IMR-90 (cell line): ENCODE data around the gene SMYD4. TPM values are rescaled to one million over a fixed set of nuclear protein-coding genes. Genes with fewer than 3 reads are reported as not detected.
A peak's percentile ranks its signal among the peaks of the same experiment; 100 is the strongest.

Experiments
- ATAC-seq: fragments of 200-7000 bp; cut with Tn5 transposase; 2 replicates; pipeline ENCODE4 v1.9.1; 2020; ENCODE audit warnings: low read depth, mild to moderate bottlenecking, moderate library complexity
- BruUV-seq: library from RNA; stranded (reverse); fragments of 400-500 nt; replicated peaks from 2 replicates; lab custom pipeline; 2021; lab: Mats Ljungman, UMichigan
- CTCF ChIA-PET: fragments of 300-600 bp; formaldehyde crosslinking; extraction: SDS; loops from one replicate; lab custom pipeline; 2021; ENCODE audit warnings: antibody characterized with exemption; lab: Yijun Ruan, JAX
- POLR2A ChIA-PET: fragments of 300-600 bp; sonication (Branson Sonifier 250); formaldehyde crosslinking; loops from one replicate; lab custom pipeline; 2022; ENCODE audit warnings: antibody characterized with exemption; ENCODE audit not compliant: unreplicated experiment; lab: Charles Lee
- DNase-seq: peaks from one replicate; pipeline ENCODE4 v3.0.0; 2013
- H2AFZ ChIP-seq: replicated peaks from 2 replicates; pipeline ENCODE3; 2013; ENCODE audit warnings: low read length, mild to moderate bottlenecking; ENCODE audit not compliant: poor library complexity
- H2AK5ac ChIP-seq: 2 replicates; pipeline ENCODE4 v1.6.1; 2013; ENCODE audit warnings: low read depth, low read length, inconsistent platforms
- H2AK9ac ChIP-seq: replicated peaks from 2 replicates; pipeline ENCODE3; 2013; ENCODE audit warnings: mild to moderate bottlenecking, low read depth, low read length, moderate library complexity; ENCODE audit not compliant: poor library complexity
- H2BK120ac ChIP-seq: 2 replicates; pipeline ENCODE4 v1.6.1; 2013; ENCODE audit warnings: low read depth, low read length, inconsistent platforms
- H2BK15ac ChIP-seq: 3 replicates; pipeline ENCODE4 v1.6.1; 2013; ENCODE audit warnings: low read depth, low read length, inconsistent platforms
- H2BK20ac ChIP-seq: 2 replicates; pipeline ENCODE4 v1.6.1; 2013; ENCODE audit warnings: low read depth, mild to moderate bottlenecking, inconsistent platforms, low read length, moderate library complexity
- H2BK5ac ChIP-seq: 2 replicates; pipeline ENCODE4 v1.6.1; 2013; ENCODE audit warnings: mild to moderate bottlenecking, low read depth, low read length, inconsistent platforms; ENCODE audit not compliant: poor library complexity, severe bottlenecking
- H3K14ac ChIP-seq: replicated peaks from 2 replicates; pipeline ENCODE4 v1.6.1; 2013; ENCODE audit warnings: low read depth, low read length, inconsistent platforms
- H3K18ac ChIP-seq: 2 replicates; pipeline ENCODE4 v1.6.1; 2013; ENCODE audit warnings: low read depth, low read length, control low read depth
- H3K23ac ChIP-seq: 2 replicates; pipeline ENCODE4 v1.6.1; 2013; ENCODE audit warnings: low read depth, low read length, inconsistent platforms
- H3K27ac ChIP-seq: 2 replicates; pipeline ENCODE4 v1.5.1; 2013; ENCODE audit warnings: mild to moderate bottlenecking, control low read depth, low read length; ENCODE audit not compliant: insufficient read depth
- H3K27me3 ChIP-seq: 2 replicates; pipeline ENCODE4 v1.6.1; 2013; ENCODE audit warnings: low read length; ENCODE audit not compliant: control insufficient read depth, insufficient read depth
- H3K36me3 ChIP-seq: 2 replicates; pipeline ENCODE4 v1.6.1; 2013; ENCODE audit warnings: low read length, mixed read lengths; ENCODE audit not compliant: control insufficient read depth, insufficient read depth
- H3K4ac ChIP-seq: 2 replicates; pipeline ENCODE4 v1.6.1; 2013; ENCODE audit warnings: low read depth, low read length, inconsistent platforms
- H3K4me1 ChIP-seq: 2 replicates; pipeline ENCODE4 v1.6.1; 2013; ENCODE audit warnings: low read length, mixed read lengths; ENCODE audit not compliant: control insufficient read depth, insufficient read depth
- H3K4me2 ChIP-seq: 2 replicates; pipeline ENCODE4 v1.6.1; 2013; ENCODE audit warnings: low read depth, mild to moderate bottlenecking, control low read depth, low read length, moderate library complexity
- H3K4me3 ChIP-seq: 2 replicates; pipeline ENCODE4 v1.5.1; 2013; ENCODE audit warnings: low read depth, mild to moderate bottlenecking, control low read depth, low read length, moderate library complexity; ENCODE audit not compliant: insufficient read depth
- H3K56ac ChIP-seq: 2 replicates; pipeline ENCODE4 v1.6.1; 2013; ENCODE audit warnings: low read length, inconsistent platforms; ENCODE audit not compliant: insufficient read depth; ENCODE audit errors: extremely low read depth
- H3K79me1 ChIP-seq, 2 experiments: 2 replicates each; pipeline ENCODE4 v1.6.1; 2013; ENCODE audit warnings: low read length in 2 of 2, inconsistent platforms in 1 of 2, low read depth in 1 of 2
- H3K9ac ChIP-seq: 2 replicates; pipeline ENCODE4 v1.6.1; 2013; ENCODE audit warnings: low read depth, low read length, control low read depth
- H3K9me1 ChIP-seq: 2 replicates; pipeline ENCODE4 v1.6.1; 2013; ENCODE audit warnings: low read length, inconsistent platforms; ENCODE audit not compliant: insufficient read depth
- H3K9me3 ChIP-seq: 2 replicates; pipeline ENCODE4 v1.6.1; 2013; ENCODE audit warnings: low read length; ENCODE audit not compliant: control insufficient read depth, insufficient read depth
- H4K20me1 ChIP-seq: 2 replicates; pipeline ENCODE4 v1.6.1; 2013; ENCODE audit warnings: low read length, inconsistent platforms; ENCODE audit not compliant: insufficient read depth
- H4K5ac ChIP-seq: 2 replicates; pipeline ENCODE4 v1.6.1; 2013; ENCODE audit warnings: mild to moderate bottlenecking, low read depth, low read length, control low read depth
- H4K8ac ChIP-seq, 2 experiments: 2 replicates each; pipeline ENCODE4 v1.6.1; 2013; ENCODE audit warnings: low read depth in 2 of 2, low read length in 2 of 2, control low read depth in 1 of 2, inconsistent platforms in 1 of 2
- H4K91ac ChIP-seq: 2 replicates; pipeline ENCODE4 v1.6.1; 2013; ENCODE audit warnings: low read depth, low read length, inconsistent platforms; ENCODE audit not compliant: insufficient read depth
- BHLHE40 ChIP-seq: fragments of 150-350 bp; IDR thresholded peaks from 2 replicates; pipeline ENCODE4 v1.6.1; 2016; ENCODE audit warnings: mild to moderate bottlenecking, low read depth, low read length
- FOS ChIP-seq: fragments of 150-350 bp; IDR thresholded peaks from 2 replicates; pipeline ENCODE4 v1.6.1; 2016; ENCODE audit warnings: low read depth, low read length
- MAFK ChIP-seq: IDR thresholded peaks from 2 replicates; pipeline ENCODE4 v1.6.1; 2012; ENCODE audit warnings: low read depth, low read length, improper control_type of control experiment
- MAZ ChIP-seq: IDR thresholded peaks from 2 replicates; pipeline ENCODE4 v1.6.1; 2012; ENCODE audit warnings: low read depth, mild to moderate bottlenecking, low read length, improper control_type of control experiment, moderate library complexity, borderline replicate concordance
- MXI1 ChIP-seq: IDR thresholded peaks from 2 replicates; pipeline ENCODE4 v1.6.1; 2012; ENCODE audit warnings: low read depth, mild to moderate bottlenecking, low read length, moderate library complexity, borderline replicate concordance
- NFE2L2 ChIP-seq: fragments of 150-350 bp; IDR thresholded peaks from 2 replicates; pipeline ENCODE4 v1.6.1; 2016; ENCODE audit warnings: low read depth, mild to moderate bottlenecking, low read length
- POLR2A ChIP-seq: IDR thresholded peaks from 2 replicates; pipeline ENCODE4 v1.6.1; 2012; ENCODE audit warnings: mild to moderate bottlenecking, low read depth, low read length
- SMC3 ChIP-seq: fragments of 150-350 bp; IDR thresholded peaks from 2 replicates; pipeline ENCODE4 v1.6.1; 2016; ENCODE audit warnings: low read depth, mild to moderate bottlenecking, antibody characterized with exemption, low read length, moderate library complexity
- WGBS, 2 experiments: methylation state at CpG; one replicate each; pipeline versions ENCODE4 v1.1.5 to v1.1.7; 2013; ENCODE audit warnings: missing lambda C conversion rate in 2 of 2; ENCODE audit not compliant: insufficient read length in 1 of 2; ENCODE audit errors: extremely low coverage in 2 of 2; 5-methylcytosine and 5-hydroxymethylcytosine counted together
- dilution Hi-C: fragments of 300-500 bp; cut with HindIII; formaldehyde crosslinking; loops from one replicate; pipeline ENCODE4 v1.14.3; 2018; ENCODE audit warnings: low sequenced_read_pairs; ENCODE audit not compliant: unreplicated experiment
- in situ Hi-C: fragments of 300-500 bp; cut with MboI; formaldehyde crosslinking; loops from 3 replicates; pipeline ENCODE4 v1.14.3; 2019; ENCODE audit warnings: low sequenced_read_pairs, inconsistent platforms, mixed read lengths
- intact Hi-C: fragments of 100-400 bp; cut with micrococcal nuclease; formaldehyde crosslinking; loops from 2 replicates; pipeline ENCODE4 v1.10.0; 2022
- polyA plus RNA-seq, 3 experiments: library from polyadenylated mRNA; depleted of rRNA; stranded (reverse); fragments of >200 nt; gene quantifications; 2 replicates each; pipeline ENCODE4 v1.2.3, GENCODE V29; 2012; ENCODE audit warnings: low replicate concordance in 1 of 3
- total RNA-seq: library from RNA; depleted of rRNA; stranded (reverse); fragments of >200 nt; gene quantifications from 2 replicates; pipeline ENCODE4 v1.2.3, GENCODE V29; 2012
- TF ChIP-seq, protein P1 (sequence below): fragments of 150-350 bp; IDR thresholded peaks from 2 replicates; pipeline ENCODE4 v1.6.1; 2017; ENCODE audit warnings: mild to moderate bottlenecking, antibody characterized with exemption, low read length, low read depth

SMYD4 gene
- total and polyA plus RNA-seq, 2 of the 4 experiments (the other 2 are of a cell fraction) = 5.3 to 7.2 TPM

DNA sequence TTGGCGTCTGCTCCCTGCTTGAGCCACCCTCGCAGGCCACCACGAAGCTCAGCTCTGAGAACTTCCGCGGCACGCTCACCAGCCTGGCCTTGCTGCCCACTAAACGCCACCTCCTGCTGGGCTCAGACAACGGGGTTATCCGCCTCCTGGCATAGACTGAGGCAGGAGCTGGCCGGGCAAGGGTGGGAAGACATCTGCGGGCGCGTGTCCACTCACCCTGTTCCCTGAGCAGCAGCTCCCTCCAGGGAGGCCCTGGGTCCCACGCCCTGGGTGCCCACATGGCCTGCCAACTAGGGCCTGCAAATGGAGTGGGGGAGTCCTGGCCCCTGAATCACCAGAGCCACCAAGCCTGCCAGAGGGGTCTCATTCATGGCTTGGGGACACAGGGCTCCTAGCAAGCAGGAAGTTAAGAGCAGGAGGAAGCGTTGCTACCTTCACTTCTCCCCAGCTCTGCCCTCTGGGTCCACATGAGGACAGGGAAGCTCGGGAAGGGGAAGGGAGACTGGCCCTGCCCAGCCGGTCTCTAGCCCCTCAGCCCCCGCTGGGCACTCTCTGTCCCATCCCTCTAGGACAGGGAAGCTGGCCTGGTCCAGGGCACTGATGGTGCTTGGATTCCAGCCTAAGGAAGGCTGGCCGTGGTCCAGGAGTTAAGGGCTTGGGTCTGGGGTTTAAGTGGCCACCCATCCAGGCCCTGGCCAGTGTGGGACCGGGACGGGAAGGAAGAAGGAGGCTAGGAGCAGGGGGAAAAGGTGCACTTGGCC lies 92.0 kb downstream of the SMYD4 start:
- intact Hi-C loops = no loop called here
- POLR2A ChIA-PET = no interaction called here
- in situ Hi-C loops = no loop called here

More for the DNA sequence above, 92.0 kb downstream of the SMYD4 start:
- ATAC-seq (no peak), DNase-seq (no peak)
- Histone ChIP-seq H3K9ac (no peak overlapping the region), H2BK120ac (no peak overlapping the region), H2AK5ac (0 out of 2 replicates have a peak overlapping the region, but pooled peaks have one; percentile 3), H3K4me3 (no peak overlapping the region), H3K4ac (no peak overlapping the region), H3K23ac (no peak overlapping the region), H2BK20ac (no peak overlapping the region), H4K8ac (no peak overlapping the region), H3K4me2 (no peak overlapping the region), H3K18ac (no peak overlapping the region), H4K91ac (no peak overlapping the region), H3K14ac (no peak overlapping the region), H3K4me1 (peaks cover 8% of the 10 kb centered on the region), H3K9me3 (no peaks in the 10 kb centered on the region), H3K79me1 (0 out of 4 replicates have a peak, but pooled peaks cover 0 to 4% of the 10 kb centered on the region in 2 experiments), H4K20me1 (no peaks in the 10 kb centered on the region), H2AFZ (no peak overlapping the region), H3K9me1 (peaks cover 5% of the 10 kb centered on the region; the same call in 1 of the 2 replicates), H2BK15ac (no peak overlapping the region), H3K56ac (no peak overlapping the region), H4K5ac (no peak overlapping the region), H3K27ac (no peak overlapping the region), H3K36me3 (peaks cover 16% of the 10 kb centered on the region), H3K27me3 (peaks cover 2% of the 10 kb centered on the region; the same call in 1 of the 2 replicates), H2BK5ac (no peak overlapping the region), H2AK9ac (no peak overlapping the region)
- BruUV-seq = no TSS peak
- TF ChIP-seq NFE2L2 = no peak
- TF ChIP-seq MAZ = no peak
- TF ChIP-seq SMC3 = no peak
- TF ChIP-seq MXI1 = no peak
- no peak for TF ChIP-seq BHLHE40
- TF ChIP-seq, protein P1, sequence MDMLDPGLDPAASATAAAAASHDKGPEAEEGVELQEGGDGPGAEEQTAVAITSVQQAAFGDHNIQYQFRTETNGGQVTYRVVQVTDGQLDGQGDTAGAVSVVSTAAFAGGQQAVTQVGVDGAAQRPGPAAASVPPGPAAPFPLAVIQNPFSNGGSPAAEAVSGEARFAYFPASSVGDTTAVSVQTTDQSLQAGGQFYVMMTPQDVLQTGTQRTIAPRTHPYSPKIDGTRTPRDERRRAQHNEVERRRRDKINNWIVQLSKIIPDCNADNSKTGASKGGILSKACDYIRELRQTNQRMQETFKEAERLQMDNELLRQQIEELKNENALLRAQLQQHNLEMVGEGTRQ = no peak
- TF ChIP-seq FOS = no peak
- TF ChIP-seq MAFK = no peak
- no peak for TF ChIP-seq POLR2A
- CTCF ChIA-PET = no interaction called here
- 98% methylated on average over 8 of the region's 21 CpGs; no CpG with 5 or more reads in 1 of the 2 experiments for WGBS, 2 experiments
- dilution Hi-C loops = no loop called here
